Glutamatergic neuron (in vitro differentiated cells): ENCODE data around the gene RAB43. TPM values are rescaled to one million over a fixed set of nuclear protein-coding genes. Genes with fewer than 3 reads are reported as not detected.

Source experiments
- DNase-seq: peaks from one replicate; pipeline ENCODE4 v3.0.0; 2022
- H3K27ac Mint-ChIP-seq: one replicate; pipeline ENCODE4 v1.8.0; 2020; ENCODE audit warnings: mild to moderate bottlenecking, mixed read lengths, inconsistent platforms; ENCODE audit not compliant: unreplicated experiment
- H3K27me3 Mint-ChIP-seq: one replicate; pipeline ENCODE4 v1.8.0; 2020; ENCODE audit warnings: mild to moderate bottlenecking, moderate library complexity, mixed read lengths, inconsistent platforms; ENCODE audit not compliant: unreplicated experiment
- H3K36me3 Mint-ChIP-seq: one replicate; pipeline ENCODE4 v1.8.0; 2020; ENCODE audit warnings: mild to moderate bottlenecking, mixed read lengths, inconsistent platforms; ENCODE audit not compliant: unreplicated experiment
- H3K4me1 Mint-ChIP-seq: one replicate; pipeline ENCODE4 v1.8.0; 2020; ENCODE audit warnings: mild to moderate bottlenecking, low read depth, mixed read lengths, inconsistent platforms; ENCODE audit not compliant: unreplicated experiment
- H3K4me3 Mint-ChIP-seq: one replicate; pipeline ENCODE4 v1.8.0; 2020; ENCODE audit warnings: mild to moderate bottlenecking, mixed read lengths, inconsistent platforms; ENCODE audit not compliant: unreplicated experiment
- H3K9me3 Mint-ChIP-seq: one replicate; pipeline ENCODE4 v1.8.0; 2020; ENCODE audit warnings: mild to moderate bottlenecking, moderate library complexity, mixed read lengths, inconsistent platforms; ENCODE audit not compliant: unreplicated experiment
- total RNA-seq: library from RNA; stranded (reverse); fragmentation: NEBNext Ultra II Directional; extraction: Animal tissue kit (Norgen Biotek cat#: 25700); gene quantifications from one replicate; pipeline ENCODE4 v1.2.1, GENCODE V29; 2021; ENCODE audit not compliant: unreplicated experiment
- TF ChIP-seq, protein P1 (sequence below): fragments of 200-600 bp; sonication (generic); IDR thresholded peaks from one replicate; pipeline ENCODE4 v1.5.0; 2021; ENCODE audit not compliant: partially characterized antibody, unreplicated experiment

The RAB43 gene
- total RNA-seq, 1 donor from 2014 or later, result 2.3 TPM

DNA sequence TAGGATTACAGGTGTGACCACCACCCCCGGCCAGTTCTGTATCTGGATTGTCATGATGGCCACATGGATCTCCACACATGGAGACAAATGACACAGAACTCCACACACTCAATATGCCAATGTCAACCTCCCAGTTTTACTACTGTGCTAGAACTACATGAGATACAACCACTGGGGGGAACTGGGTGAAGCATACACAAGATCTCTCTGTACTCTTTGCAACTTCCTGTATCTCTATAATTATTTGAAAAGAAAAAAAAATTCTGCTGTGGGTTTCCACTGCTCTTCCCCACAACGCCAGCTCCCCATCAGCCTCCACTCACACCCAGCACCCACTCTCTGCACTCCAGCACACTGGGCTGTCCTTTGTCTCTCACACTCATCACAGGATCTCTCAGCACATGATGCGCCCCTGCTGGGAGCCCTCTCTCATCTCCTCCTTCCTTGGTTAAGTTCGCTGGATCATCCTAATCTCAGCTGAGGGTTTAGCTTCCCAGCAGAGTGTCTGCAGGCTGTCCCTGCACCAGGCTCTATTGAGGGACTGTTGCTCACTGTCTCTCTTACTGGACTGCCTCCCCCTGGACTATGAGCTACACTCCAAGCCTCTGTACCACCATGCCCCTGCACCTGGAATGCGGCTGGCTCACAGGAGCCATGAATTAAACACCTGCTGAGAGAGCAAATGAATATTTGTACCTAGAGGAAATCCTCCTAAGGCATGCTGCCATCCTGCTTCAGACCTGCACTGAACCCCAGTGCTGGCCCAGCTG, 10.7 kb upstream of the RAB43 start:
- Mint-ChIP-seq H3K4me3 (no peak overlapping the region), H3K9me3 (no peaks in the 10 kb centered on the region), H3K27ac (no peak overlapping the region), H3K4me1 (no peaks in the 10 kb centered on the region), H3K36me3 (no peaks in the 10 kb centered on the region), H3K27me3 (peaks cover 2% of the 10 kb centered on the region)
- DNase-seq, result no peak
- TF ChIP-seq, protein P1, sequence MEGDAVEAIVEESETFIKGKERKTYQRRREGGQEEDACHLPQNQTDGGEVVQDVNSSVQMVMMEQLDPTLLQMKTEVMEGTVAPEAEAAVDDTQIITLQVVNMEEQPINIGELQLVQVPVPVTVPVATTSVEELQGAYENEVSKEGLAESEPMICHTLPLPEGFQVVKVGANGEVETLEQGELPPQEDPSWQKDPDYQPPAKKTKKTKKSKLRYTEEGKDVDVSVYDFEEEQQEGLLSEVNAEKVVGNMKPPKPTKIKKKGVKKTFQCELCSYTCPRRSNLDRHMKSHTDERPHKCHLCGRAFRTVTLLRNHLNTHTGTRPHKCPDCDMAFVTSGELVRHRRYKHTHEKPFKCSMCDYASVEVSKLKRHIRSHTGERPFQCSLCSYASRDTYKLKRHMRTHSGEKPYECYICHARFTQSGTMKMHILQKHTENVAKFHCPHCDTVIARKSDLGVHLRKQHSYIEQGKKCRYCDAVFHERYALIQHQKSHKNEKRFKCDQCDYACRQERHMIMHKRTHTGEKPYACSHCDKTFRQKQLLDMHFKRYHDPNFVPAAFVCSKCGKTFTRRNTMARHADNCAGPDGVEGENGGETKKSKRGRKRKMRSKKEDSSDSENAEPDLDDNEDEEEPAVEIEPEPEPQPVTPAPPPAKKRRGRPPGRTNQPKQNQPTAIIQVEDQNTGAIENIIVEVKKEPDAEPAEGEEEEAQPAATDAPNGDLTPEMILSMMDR, result no peak

DNA sequence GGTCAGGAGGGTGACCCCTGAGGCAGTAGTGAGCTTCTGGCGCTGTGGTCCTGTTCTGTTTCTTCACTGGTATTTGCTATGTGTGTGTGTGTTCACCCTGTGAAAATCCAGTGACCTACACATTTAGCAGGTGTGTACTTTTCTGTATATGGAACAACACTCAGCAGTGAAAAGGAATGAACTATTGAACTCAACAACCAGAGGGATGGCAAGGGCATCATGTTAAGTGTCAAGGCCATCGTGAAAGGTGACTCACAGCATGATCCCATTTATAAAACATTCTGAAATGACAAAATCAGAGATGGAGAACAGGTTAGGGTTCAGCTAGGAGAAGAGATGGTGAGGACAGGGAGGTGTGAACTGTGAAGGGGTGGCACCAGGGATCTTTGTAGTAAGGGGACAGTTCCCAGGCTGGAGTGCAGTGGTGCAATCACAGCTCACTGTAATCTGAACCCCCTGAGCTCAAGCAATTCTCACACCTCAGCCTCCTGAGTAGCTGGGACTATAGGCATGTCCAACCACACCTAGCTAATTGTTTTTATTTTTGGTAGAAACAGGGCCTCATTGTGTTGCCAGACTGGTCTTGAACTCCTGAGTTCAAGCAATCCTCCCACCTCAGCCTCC, 10.0 kb upstream of the RAB43 start:
- Mint-ChIP-seq H3K36me3 (no peaks in the 10 kb centered on the region), H3K27ac (no peak overlapping the region), H3K27me3 (peaks cover 6% of the 10 kb centered on the region), H3K4me3 (no peak overlapping the region), H3K4me1 (peaks cover 3% of the 10 kb centered on the region), H3K9me3 (no peaks in the 10 kb centered on the region)
- TF ChIP-seq, protein P1, result no peak
- no peak for DNase-seq

DNA sequence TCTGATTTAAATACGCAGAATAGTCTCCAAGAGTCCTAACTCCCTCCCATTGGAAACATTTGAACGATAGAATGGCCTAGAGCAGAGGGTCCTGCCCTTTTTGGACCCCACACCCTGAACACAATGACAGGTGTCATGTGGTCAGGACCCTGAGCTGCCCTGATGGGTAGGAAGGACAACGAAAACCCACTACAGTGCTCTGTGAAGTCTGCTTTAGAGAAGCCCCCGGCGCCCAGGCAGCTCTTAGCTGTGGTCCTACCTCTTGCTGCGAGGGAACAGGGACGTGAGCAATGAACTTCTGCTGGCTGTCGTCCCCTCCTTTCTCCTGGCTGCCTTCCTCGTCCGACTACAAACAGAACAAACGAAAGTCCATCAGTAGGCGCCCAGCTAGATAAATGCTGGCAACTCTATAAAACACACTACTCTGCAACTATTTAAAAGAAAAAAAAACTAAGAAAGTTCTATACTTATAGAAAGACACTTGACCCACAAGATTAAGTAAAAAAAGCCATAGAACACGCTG, 8.7 kb upstream of the RAB43 start:
- TF ChIP-seq, protein P1, result no peak
- Mint-ChIP-seq H3K4me3 (no peak overlapping the region), H3K9me3 (no peaks in the 10 kb centered on the region), H3K27me3 (peaks cover 6% of the 10 kb centered on the region), H3K27ac (no peak overlapping the region), H3K4me1 (peaks cover 3% of the 10 kb centered on the region), H3K36me3 (no peaks in the 10 kb centered on the region)
- DNase-seq, result no peak

DNA sequence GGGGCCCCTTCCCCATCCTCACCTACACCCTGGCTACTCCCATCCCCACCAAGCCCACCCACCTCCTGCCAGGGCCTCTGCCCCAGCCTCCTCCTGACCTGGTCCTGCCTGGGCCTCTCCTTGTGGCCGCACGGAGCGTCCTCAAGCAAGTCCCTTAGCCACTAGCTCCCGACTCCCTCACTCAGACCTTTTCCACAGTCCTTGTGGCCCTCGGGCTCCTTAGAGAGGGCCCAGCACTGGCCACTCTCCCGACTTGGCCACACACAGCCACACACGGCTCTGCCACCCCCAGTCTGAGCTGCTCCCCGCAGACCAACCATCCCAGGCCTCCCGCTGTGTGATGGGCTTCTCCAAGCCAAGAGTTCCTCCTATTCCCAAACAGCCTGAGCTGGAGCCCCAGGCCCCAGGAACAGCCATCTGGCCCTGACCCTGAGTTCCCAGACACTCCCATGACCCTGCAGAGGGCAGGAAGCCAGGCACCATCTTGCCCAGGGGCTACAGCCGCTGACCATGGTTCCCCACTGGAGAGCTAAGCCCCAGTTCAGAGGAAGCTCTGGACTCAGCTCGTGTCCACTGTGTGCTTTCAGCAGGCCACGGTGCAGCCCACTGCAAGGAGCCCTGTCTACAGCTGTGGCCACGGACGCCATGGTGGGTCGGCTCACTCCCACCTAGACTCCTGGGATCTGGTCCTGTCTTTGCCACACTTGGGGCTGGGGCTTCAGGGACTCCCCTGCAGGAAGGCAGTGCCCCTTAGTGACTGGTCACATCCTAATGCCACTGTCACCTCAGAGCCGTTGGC, 7.0 kb upstream of the RAB43 start:
- no peaks in the 10 kb centered on the region for H3K9me3 Mint-ChIP-seq
- TF ChIP-seq, protein P1, result no peak
- peaks cover 3% of the 10 kb centered on the region for H3K4me1 Mint-ChIP-seq
- no peak for DNase-seq
- no peaks in the 10 kb centered on the region for H3K36me3 Mint-ChIP-seq
- H3K27me3 Mint-ChIP-seq, result peaks cover 4% of the 10 kb centered on the region
- no peak overlapping the region for H3K27ac Mint-ChIP-seq
- H3K4me3 Mint-ChIP-seq, result no peak overlapping the region
